HTERT RPE-1 (cell line): ENCODE measurements around the gene SCIMP.
"Not testable (repeated sequence)": the region's sequence is repeated elsewhere in the genome, so short reads cannot be mapped to it uniquely, and the experiment has no call there.

Experiments used
- in situ Hi-C: fragments of 300-500 bp; cut with MboI; formaldehyde crosslinking; loops from 4 replicates; pipeline ENCODE4 v1.14.3; 2020; ENCODE audit warnings: low sequenced_read_pairs

Gene SCIMP

DNA sequence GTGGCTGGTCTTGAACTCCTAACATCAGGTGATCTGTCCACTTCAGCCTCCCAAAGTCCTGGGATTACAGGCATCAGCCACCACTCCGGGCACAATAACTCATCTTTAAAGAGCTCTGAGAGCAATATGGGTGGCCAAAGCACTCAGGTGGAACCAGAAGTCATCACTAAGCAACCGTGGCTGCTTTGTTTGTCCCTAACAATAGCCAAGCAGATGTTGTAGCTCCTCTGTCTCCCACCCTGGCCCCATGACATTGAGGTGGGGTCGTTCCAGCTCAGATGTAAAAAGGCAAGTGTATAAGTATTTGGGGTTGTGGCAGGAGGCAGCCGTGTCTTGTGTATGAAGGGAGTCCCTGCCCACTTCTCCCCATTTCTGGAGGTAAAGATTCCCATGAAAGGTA lies 3.7 kb upstream of the SCIMP start:
- in situ Hi-C loops = no loop called here

GRCh38 chr17:5237541-5238016 lies 2.9 kb upstream of the SCIMP start:
- in situ Hi-C loops = no loop called here

GRCh38 chr17:5236938-5237540 lies 2.4 kb upstream of the SCIMP start:
- in situ Hi-C loops = no loop called here

- in situ Hi-C loops = not testable (repeated sequence)
Observed at GRCh38 chr17:5233492-5233891, 1.2 kb downstream of the SCIMP start.

GRCh38 chr17:5226940-5227878 lies 7.5 kb downstream of the SCIMP start:
- in situ Hi-C loops = no loop called here

GRCh38 chr17:5225668-5226457 lies 8.8 kb downstream of the SCIMP start:
- in situ Hi-C loops = no loop called here

GRCh38 chr17:5221912-5222311 lies 12.7 kb downstream of the SCIMP start:
- in situ Hi-C loops = not testable (repeated sequence)

DNA sequence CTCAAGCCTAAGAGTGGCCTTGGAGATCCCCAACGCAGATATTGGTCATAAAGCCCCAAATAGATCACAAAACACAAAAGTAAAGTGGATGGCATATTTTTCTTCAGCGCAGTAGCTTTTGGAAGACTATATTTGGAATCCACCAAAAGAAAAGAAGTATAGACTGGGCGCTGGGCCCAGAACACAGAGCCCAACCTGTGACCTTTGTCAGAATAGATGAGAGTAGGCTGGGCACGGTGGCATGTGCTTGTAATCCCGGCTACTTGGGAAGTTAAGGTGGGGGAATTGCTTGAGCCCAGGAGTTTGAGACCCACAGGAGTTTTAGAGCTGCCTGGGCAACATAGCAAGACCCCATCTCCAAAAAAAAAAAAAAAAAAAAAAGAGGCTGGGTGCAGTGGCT lies 14.6 kb downstream of the SCIMP start:
- in situ Hi-C loops = no loop called here

GRCh38 chr17:5219536-5219935 lies 15.1 kb downstream of the SCIMP start:
- in situ Hi-C loops = no loop called here

DNA sequence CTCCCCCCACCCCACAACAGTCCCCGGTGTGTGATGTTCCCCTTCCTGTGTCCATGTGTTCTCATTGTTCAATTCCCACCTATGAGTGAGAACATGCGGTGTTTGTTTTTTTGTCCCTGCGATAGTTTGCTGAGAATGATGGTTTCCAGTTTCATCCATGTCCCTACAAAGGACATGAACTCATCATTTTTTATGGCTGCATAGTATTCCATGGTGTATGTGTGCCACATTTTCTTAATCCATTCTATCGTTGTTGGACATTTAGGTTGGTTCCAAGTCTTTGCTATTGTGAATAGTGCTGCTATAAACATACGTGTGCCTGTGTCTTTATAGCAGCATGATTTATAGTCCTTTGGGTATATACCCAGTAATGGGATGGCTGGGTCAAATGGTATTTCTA lies 17.1 kb downstream of the SCIMP start:
- in situ Hi-C loops = not testable (repeated sequence)

- in situ Hi-C loops = no loop called here
Observed at GRCh38 chr17:5211458-5211857, 23.2 kb downstream of the SCIMP start.

DNA sequence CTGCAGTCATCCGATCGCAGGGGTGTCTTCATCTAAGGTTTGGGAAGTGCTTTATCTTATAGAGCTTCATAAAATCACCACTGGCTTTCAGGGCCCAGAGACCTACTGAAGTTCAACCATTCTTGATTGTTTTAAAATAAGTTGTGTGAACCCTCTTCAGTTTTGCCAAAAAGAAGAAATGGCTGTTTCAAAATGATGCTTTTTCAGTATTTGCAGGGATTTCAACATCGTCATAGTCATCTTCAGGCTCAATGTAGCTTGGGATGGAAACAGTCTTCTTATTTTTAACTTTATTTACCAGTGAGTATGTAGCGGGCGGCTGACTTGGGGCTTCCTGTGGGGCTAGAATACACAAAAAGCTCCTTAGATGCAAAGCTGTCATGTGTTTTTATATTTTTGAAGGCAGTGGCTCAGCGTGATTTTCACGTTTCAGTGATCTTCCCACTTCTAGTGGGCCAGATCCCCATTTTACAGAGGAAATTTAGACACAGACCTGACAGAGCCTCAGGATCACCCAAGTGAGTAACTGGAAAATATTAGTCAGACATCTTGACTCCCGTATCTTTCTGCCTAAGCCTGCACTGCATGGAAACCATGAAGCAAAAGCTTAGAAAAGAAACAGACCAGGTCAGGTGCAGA lies 23.9 kb downstream of the SCIMP start:
- in situ Hi-C loops = no loop called here

GRCh38 chr17:5210091-5210490 lies 24.6 kb downstream of the SCIMP start:
- in situ Hi-C loops = no loop called here

DNA sequence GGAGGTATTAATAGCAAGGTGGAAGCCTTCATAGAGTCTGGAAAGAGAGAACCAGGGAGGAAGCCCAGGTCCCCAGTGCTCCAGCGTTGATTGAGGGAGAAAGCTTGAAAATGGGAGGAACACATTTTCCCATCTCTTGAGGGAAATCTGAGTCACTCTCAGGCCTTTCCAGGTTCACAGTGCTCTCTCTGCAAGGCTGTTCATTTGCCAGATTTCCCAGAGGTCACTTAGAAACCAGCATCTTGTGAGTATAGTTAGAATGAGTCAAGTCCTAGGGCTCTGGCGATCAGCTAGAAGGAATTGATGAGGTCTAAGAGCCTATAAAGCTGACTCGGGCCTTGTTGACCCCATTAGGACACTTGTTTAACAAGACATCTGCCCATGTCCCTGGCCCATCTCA lies 25.3 kb downstream of the SCIMP start:
- in situ Hi-C loops = no loop called here

- in situ Hi-C loops = no loop called here
Observed at GRCh38 chr17:5203908-5204294, 30.8 kb downstream of the SCIMP start.

DNA sequence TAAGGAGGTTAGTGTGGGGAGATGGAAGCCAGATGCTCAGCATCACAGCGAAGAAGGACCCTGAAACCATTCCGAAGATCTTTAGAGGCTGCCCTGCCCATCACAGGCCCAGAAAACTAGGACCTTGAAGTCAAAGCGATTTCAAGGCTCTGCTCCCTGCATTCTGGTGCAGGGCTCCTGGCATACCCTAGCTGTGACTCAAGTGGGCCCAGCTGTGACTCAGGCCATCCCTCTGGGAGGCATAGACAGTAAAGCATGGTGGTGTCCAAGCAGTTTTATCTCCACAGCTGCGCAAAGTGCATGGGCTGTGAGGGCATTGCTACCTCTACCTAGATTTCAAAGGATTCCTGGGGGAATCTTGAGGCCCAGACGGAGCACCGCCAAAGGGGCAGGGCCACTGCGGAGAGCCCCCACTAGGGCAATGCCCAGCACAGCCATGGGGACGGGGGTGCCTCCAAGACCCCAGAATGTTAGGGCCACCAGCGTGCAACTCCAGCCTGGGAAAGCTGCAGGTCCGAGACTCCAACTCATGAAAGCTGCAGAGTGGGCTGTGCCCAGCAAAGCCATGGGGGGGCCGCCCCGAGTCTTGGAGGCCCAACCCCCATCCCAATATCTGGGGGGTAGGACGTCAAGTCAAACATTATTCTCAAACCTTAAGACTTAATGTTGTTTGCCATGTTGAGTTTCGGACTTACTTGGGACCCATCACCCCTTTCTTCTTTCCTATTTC lies 31.3 kb downstream of the SCIMP start:
- in situ Hi-C loops = no loop called here

GRCh38 chr17:5201011-5201410 lies 33.6 kb downstream of the SCIMP start:
- in situ Hi-C loops = no loop called here

GRCh38 chr17:5200360-5200759 lies 34.3 kb downstream of the SCIMP start:
- in situ Hi-C loops = no loop called here

DNA sequence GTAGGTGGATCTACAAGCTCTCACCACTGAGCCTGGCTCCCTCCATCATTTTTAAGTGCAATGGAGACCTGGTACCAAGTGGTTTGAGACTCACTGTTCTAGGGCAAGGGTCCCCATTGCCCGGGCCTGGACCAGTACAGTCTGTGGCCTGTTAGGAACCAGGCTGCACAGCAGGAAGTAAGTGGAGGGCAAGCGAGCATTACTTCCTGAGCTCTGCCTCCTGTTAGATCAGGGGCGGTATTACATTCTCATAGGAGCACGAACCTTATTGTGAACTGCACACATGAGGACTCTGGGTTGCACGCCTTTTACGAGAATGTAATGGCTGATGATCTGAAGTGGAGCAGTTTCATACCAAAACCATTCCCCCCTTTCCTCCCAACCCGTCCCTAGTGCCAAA lies 36.2 kb downstream of the SCIMP start:
- in situ Hi-C loops = no loop called here

- in situ Hi-C loops = no loop called here
Observed at GRCh38 chr17:5194346-5194745, 40.3 kb downstream of the SCIMP start.
